Subcutaneous adipose tissue (tissue), 4 donors: Measurements from ENCODE around the gene CDK17. TPM values are rescaled to one million over a fixed set of nuclear protein-coding genes. Genes with fewer than 3 reads are reported as not detected.

ENCODE experiments used
- CTCF ChIP-seq: fragments of 450-650 bp; IDR thresholded peaks from one replicate; pipeline ENCODE4 v1.5.1; 2016; ENCODE audit warnings: low read depth, mild to moderate bottlenecking, control low read depth, antibody characterized with exemption, moderate library complexity
- total RNA-seq, 4 donors: library from RNA; depleted of rRNA; stranded (reverse); fragments of >200 nt; gene quantifications; one replicate each; pipeline ENCODE4 v1.1.0, GENCODE V29; 2016

CDK17 gene
- total RNA-seq, 4 donors from 2014 or later = 54.7 to 83.5 (median 63.2) TPM

GRCh38 chr12:96301732-96302131 is 98.5 kb downstream of the CDK17 start:
- no peak for TF ChIP-seq CTCF

GRCh38 chr12:96300064-96300463 is 100.2 kb downstream of the CDK17 start:
- no peak for TF ChIP-seq CTCF

- TF ChIP-seq CTCF = no peak
Observed at GRCh38 chr12:96297504-96297903, 102.7 kb downstream of the CDK17 start.

- no peak for TF ChIP-seq CTCF
Observed at GRCh38 chr12:96295532-96296160, 104.6 kb downstream of the CDK17 start.

GRCh38 chr12:96294831-96295230 is 105.4 kb downstream of the CDK17 start:
- TF ChIP-seq CTCF = no peak

- TF ChIP-seq CTCF = no peak
Observed at GRCh38 chr12:96293093-96293492, 107.1 kb downstream of the CDK17 start.

- TF ChIP-seq CTCF = no peak
Observed at GRCh38 chr12:96289067-96289466, 111.2 kb downstream of the CDK17 start.
